Stimulated activated CD8-positive, alpha-beta memory T cell treated with anti-CD3 and anti-CD28 coated beads, Interleukin-12 subunit alpha, Interleukin-12 subunit beta, amount 100 ng/mL, for 4 hours (primary cell): ENCODE data around the gene RSAD1.

Source experiments
- DNase-seq: peaks from one replicate; pipeline ENCODE4 v3.0.0-alpha.2; 2020; ENCODE audit warnings: low read depth

The RSAD1 gene

DNA sequence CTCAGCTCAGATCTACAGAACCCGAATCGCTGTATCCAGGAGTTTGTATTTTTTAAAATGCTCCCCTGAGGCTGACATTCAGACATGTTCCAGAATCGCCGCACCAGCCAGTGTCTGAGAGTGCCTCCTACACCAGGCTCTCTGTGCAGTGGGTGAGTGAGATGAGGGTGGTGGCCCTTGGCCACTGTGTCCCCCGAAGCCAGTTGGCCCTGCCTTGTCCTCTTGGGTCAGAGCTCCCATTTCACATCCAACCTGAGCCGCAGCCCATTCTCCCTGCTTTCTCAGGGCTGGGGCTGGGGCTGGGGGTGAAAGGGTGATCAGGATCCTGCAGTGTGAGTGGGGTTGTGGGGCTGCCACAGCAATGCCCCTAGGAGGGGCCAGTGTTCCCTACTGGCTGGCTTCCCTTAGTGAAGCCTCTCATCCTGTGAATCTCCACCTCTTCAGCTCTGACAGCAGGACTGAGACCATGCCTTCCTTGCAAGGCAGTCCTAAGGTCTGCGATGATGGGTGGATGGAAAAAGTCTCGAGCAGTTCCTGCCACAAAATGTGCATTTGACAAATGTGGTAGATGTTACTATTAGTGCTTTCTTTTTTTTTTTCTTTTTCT, 16.7 kb downstream of the RSAD1 start:
- DNase-seq, result no peak

DNA sequence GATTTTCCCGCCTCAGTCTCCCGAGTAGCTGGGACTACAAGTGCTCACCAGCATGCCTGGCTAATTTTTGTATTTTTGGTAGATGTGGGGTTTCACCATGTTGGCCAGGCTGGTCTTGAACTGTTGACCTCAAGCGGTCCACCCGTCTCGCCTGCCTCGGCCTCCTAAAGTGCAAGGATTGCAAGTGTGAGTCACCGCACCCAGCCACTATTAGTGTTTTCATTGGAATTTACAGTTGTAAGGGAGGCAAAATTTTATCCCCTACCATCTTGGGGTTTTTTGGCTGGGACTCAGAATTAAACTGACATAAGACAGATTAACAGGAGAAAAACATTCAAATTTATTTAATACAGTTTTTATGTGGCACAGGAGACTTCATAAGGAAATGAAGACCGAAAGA, 17.3 kb downstream of the RSAD1 start:
- DNase-seq, result no peak

DNA sequence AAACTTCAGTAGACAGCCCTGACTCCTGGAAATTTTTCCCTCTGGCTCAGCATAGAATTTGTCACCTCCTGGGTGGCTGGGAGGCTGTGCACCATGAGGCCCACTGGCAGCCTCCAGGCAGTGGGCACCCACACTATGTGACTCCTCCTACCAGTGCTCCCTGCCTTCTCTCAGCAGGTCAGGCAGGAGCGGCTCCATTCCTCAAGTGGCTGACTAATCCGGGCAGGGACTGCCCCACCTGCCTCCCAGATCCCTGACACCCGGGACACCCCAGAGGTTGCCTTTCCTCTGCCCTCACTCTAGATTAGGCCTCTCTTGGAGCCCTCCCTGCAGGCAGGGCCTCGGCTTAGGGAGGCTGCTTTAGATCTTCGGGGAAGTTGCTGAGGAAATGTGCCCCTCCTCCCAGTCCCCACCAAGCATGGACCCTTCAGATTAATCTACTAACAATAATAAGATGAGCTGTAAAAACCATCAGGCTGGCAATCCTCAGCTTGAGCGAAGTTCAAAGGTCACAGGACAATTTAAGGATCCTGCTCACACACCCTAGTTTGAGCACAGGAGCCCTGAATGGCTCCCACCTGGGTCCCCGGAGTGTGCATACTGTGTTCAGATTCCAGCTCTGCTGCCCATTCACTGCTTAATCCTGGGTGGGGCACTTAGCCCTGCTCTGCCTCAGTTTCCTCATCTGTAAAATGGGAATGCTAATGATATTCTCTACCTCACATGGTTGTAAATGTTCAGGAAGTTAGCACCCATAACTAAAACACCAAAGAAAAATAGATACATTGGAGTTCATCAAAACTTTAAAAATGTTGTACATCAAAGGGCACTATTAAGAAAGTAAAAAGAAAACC, 19.6 kb downstream of the RSAD1 start:
- DNase-seq, result no peak

DNA sequence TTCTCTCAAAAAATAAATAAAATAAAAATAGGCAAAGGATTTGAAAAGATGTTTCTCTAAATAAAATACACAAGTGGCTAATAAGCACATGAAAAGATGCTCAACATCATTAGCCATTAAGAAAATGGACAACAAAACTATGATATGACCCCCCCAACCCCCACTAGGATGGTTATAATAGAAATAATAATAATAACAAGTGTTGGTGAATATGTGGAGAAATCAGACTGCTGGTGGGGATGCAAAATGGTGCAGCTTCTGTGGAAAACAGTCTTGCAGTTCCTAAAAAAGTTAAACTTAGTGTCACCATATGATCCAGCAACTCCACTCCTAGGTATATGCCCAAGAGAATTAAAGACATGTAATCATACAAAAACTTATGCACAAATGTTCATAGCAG, 20.6 kb downstream of the RSAD1 start:
- DNase-seq, result no peak

DNA sequence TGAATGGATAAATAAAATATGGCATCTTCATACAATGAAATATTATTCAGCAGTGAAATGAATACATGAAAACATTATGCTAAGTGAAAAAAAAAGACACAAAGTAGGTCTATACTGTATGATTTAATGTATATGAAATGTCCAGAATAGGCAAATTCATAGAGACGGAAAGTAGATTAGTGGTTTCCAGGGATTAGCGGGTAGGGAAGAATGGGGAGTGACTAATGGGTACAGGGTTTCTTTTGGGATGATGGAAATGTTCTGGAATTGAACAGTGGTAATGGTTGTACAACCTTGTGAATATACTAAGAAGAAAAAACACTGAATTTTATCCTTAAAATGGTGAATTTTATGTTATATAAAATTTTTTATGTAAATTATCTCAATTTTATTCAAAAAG, 21.1 kb downstream of the RSAD1 start:
- DNase-seq, result no peak

DNA sequence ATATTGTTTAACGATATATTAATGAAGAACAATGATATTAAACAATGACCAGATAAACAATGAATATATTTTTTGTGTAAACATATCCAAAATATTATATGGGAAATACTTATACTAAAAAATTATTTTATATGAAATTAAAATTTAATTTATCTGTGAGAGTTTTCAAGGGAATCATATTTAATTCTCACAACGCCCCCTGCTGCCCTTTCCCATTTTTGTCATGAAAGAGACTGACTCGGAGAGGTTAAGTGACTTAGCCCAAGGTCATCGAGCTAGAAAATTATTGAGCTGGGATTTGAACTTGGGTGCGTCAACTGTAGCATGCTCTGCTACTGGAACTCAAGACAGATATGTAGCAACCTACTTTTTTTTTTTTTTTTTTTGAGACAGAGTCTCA, 22.4 kb downstream of the RSAD1 start:
- no peak for DNase-seq

DNA sequence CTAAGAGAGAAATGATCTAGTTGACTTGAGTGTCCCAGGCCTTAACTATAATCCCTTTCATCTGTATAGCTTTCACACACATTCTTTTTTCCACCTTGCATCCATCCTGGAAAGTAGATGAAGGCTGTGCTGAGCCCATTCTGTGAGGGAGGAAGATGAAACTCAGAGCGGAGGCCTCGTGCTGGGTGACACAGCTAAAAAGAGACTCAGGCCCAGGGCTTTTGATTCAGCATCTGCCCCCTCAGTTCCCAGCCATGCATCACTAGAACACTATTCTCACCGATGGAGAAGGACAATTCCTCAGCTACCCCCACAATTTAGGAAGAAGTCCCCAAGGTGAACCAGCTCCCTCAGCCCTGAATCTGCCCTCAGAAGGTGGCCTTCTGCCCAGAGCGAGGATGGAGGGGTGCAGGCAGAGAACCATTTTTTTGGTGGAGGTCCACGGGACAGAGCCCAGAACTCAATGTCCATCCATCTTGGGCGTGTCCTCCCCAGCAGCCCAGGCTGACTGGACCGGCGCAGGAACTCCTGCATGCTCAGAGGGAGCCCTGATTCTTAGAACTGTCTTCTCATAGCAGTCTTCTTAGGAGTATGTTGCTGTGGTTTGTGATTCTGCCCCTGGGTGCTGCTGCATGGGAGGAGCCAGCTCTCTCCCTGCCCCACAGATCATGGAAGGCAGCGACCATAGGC, 23.8 kb downstream of the RSAD1 start:
- DNase-seq, result no peak

- DNase-seq, result no peak
These were observed 27.0 kb downstream of the RSAD1 start for GRCh38 chr17:50505591-50506130.

GRCh38 chr17:50506298-50506697, 27.6 kb downstream of the RSAD1 start:
- no peak for DNase-seq

DNA sequence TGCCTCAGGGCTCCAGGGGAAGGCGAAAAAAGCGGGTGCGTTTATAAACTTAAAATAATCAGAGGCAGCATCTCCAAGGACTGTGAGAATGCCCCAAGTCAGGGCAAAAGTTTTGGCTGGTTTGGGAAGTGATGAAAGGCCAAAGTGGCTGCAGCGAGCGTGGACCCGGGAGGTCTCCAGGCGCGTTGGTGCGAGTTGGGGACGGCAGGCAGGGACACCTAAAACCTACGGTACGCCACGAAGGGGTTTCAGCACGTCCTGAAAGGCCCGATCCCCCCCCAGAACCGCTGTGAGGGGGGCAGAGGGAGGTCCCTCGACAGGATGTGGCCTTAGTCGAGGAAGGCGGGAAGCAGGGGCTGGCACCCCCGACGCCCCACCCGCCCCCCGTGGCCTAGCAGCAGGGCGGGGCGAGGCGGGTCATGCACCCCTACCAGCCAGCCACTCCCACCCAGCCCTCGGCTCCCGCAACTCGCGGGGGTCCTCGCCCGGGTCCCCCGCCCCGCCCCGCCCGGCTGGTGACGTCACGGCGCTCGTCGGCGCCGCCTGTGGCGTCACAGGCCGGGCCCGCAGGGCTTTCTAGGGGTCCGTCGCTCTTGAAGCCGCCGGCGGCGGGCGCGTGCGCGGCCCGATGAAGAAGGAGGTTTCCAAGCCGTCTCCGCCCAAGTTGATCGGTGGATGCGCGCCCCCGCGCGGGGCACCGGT, 29.4 kb downstream of the RSAD1 start, which contains the start of gene MYCBPAP:
Gene MYCBPAP, plus strand, starts transcription at position 569 of the 702 bp plus-strand sequence. CDS start 236 bp downstream, outside the sequence.
- DNase-seq, result peak; percentile 48

- DNase-seq, result no peak
These were observed 30.2 kb downstream of the RSAD1 start for GRCh38 chr17:50508573-50509460.

- DNase-seq, result no peak
These were observed 32.4 kb downstream of the RSAD1 start for GRCh38 chr17:50511058-50511457.

GRCh38 chr17:50513495-50513894, 34.8 kb downstream of the RSAD1 start:
- DNase-seq, result no peak

GRCh38 chr17:50514388-50514787, 35.7 kb downstream of the RSAD1 start:
- DNase-seq, result no peak

DNA sequence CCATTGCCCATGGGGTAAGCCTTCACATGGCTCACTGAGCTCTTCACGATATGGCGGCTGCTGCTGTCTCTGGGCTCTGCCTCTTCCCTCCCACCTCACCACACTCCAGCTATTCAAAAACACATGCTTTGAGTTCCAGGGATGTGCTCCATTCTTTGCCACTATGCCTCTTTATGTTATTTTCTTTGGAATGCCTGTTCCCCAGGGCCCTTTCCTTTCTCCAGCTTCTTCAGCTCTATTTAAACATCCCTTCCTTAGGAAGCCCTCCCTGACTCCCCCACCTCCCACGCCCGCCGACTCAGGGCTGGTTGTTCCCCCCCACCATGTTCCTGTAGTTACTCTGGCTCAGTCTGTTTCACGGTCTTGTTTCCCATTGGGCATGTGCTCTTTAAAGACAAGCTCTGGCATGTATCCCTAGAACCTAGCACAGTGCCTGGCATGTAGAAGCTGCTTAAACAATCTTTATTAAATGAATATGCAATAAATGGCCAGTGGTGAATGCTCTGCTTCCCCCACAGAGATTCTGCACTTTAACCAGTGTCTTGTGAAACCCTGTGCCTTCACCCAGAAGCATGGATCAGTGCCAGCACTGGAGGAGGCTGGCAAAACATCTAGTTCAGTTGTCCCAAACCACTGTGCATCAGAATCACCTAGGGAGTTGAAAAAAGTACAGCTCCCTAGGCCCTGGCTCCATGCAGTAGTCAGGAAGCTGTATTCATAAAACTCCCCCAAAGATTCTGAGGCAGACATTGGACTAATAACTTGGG, 36.5 kb downstream of the RSAD1 start:
- no peak for DNase-seq

DNA sequence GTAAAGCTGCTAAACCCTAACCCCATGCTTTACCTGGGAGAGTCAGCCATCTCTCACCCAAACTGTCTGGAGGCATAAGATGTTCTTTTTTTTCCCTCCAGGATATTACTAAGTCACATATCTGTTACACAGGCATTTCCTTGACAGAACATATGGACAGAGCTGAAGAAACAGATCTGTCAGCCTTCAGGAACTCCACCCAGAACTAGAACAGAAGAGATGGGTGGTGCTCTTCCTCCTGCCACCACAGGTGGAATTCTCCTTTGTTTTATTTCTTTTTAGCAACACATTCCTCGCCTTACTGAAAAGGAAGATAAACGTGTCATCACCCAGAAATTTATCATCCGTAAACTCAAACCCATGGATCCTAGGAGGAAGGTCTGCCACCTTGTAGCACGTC, 38.4 kb downstream of the RSAD1 start:
- DNase-seq, result no peak

GRCh38 chr17:50517504-50518383, 39.1 kb downstream of the RSAD1 start:
- no peak for DNase-seq

DNA sequence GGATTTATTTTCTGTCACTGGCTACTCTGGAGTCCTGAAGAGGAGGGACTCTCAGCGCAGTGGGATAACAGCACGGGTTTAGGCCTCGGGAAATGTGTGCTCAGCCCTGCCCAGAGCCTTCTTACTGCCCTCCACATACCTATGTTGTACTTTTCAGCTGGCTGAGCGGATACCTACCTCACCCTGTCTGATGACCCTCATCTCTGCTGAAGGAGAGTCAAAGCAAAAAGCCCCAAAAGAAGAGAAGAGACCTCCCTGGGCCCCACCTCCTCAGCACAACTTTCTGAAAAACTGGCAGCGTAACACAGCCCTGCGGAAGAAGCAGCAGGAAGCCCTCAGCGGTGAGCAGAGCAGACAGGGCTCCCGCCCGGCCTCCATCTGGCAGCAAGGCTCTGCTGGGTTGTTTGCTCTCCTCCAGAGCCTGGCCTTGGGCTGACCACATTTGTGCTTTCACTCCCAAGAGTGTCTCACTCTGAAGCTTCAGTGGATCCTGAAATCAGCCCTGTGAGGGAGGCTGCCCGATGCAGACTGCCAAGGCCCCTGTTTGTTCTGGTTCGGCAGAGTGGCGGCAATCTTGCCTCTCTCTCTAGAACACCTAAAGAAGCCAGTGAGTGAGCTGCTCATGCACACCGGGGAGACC, 39.8 kb downstream of the RSAD1 start:
- DNase-seq, result no peak
